GM18951 (cell line): ENCODE results near the gene NEK3.
"Not testable (repeated sequence)": the region's sequence is repeated elsewhere in the genome, so short reads cannot be mapped to it uniquely, and the experiment has no call there.

ENCODE experiments used
- POLR2A ChIP-seq: IDR thresholded peaks from 4 replicates; pipeline ENCODE4 v1.6.1; 2011; ENCODE audit warnings: mild to moderate bottlenecking; ENCODE audit not compliant: insufficient read length, insufficient read depth; ENCODE audit errors: extremely low read depth
- in situ Hi-C: fragments of 300-500 bp; cut with MboI; formaldehyde crosslinking; loops from one replicate; pipeline ENCODE4 v1.12.0; 2022; ENCODE audit warnings: low sequenced_read_pairs, mixed read lengths, inconsistent platforms; ENCODE audit not compliant: unreplicated experiment

Gene NEK3

DNA sequence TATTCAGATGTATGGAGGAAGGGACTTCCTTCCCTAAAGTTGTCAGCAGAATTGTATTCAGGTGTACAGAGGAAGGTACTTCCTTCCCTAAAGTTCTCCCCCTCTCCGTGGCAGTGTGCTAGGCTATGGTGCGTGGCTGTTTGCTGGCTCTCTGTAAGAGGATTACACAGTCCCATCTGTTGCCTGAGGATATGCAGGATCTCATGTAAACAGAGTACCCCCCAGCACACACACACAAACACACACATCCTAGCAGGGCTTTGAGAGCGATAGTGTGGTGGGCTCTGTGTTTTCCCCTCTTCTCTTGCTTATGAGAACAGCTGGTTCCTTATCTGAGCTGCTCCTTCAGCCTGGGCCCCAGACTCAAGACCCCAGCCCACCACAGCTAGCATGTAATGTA, 40.8 kb downstream of the NEK3 start:
- in situ Hi-C loops, result no loop called here
- TF ChIP-seq POLR2A, result no peak

DNA sequence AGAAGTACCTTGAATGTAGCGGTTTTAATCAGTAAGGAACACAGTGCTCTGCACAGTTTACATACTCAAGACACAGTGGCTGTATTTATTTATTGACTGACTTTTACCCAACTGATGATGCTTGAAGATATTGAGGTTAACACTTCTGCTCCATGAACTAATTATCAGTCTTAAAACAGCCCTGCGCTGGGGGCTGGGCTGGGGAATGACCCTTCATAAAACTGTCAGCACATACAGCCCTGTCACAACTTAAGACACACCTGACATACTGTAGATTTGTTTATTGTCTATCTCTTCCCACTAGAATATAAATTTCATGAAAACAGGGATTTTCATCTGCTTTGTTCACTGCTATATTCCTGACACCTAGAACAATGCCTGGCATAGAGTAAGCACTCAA, 41.3 kb downstream of the NEK3 start:
- no peak for TF ChIP-seq POLR2A
- in situ Hi-C loops, result no loop called here

DNA sequence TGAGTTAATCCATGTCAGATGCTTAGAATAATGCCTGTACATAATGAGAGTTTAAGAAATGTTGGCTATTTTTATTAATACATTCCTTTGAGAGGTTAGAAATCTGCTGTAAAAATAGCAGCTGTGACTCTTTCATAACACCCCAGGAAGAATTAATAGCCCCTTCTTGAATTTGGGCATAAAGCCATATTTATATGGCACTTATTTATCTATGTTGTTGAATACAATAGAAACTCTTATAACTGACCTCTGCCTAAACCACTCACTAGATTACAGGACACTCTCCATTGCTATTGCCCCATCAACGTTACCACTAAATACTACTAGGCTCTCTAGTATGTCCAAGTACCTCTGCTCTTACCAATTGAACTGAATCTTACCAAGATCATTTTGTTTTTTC, 46.8 kb downstream of the NEK3 start:
- TF ChIP-seq POLR2A, result no peak
- in situ Hi-C loops, result no loop called here

DNA sequence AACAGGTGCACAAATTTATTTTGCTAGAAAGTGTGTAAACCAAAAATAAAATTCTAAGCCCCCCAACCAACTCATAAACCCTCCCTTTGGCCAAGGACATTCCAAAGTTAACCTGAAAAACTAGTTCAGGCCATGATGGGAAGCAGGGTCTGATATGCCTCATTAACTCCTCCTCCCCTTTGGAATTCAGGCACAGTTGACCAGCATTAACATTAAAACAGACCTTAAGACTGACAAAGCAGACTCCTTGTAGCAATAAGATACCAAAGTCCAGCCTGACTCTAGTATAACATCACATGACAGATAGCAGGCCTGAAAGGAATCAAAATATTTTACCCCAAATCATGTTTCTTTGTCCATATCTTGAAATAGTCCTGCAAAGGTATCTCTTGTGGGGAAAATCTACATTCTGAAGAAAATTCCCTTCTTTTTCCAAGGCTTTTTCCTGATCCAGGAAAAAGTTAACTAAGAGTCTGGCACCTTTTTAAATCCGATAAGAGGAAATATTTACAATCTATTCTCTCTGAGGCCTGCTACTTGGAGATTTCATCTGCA, 50.2 kb downstream of the NEK3 start:
- in situ Hi-C loops, result no loop called here
- no peak for TF ChIP-seq POLR2A

DNA sequence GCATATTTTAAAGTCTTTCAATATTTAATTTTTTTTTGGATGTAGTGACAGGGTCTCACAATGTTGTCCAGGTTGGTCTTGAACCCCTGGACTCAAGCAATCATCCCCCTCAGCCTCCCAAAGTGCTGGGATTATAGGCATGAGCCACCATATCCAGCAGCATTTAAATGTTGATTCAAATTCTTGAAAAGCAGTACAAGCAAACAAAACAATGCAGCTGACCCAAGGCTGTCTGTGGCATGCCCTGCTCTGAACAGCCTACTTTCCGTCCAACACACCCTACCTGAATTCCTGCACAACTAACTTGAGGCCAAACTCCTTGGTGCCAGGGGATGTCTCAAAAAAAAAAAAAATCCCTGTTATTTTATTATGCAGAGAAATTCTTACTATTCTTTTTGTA, 53.6 kb downstream of the NEK3 start:
- no peak for TF ChIP-seq POLR2A
- in situ Hi-C loops, result no loop called here

DNA sequence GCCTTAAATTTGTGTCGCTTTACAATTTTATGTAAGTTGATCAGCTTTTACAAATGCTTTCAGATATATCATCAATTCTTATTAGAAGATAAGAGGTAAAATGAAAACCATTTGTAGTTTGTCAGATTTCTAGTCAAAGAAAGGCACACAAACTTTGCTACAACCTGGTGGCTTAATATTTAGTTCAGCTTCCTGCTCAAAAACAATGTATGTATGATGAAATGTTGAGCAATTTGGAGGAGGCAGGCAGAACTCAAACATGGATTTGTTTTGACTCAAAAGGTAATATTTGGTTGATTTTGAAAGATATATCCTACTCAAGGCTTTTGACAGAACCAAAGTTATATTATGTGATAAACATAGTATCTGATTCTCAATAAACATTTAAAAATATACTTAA, 54.8 kb downstream of the NEK3 start:
- TF ChIP-seq POLR2A, result no peak
- in situ Hi-C loops, result no loop called here

DNA sequence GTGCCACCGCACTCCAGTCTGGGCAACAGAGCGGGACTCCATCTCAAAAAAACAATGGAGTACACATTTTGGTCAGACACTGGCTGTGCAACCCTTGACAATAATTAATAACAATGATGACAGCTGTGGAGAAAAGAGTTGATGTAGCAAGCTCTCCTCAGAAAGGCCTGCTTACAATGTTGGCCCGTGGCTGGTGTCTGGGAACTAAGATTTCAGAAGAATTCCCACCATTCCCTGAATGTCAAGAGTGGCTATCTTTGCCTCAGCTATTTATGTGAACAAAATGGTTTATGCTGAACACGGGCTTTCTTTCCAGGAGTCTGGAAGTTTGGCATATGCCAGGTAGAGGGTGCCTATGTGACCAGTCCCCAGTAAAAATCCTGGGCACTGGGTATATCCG, 56.0 kb downstream of the NEK3 start:
- TF ChIP-seq POLR2A, result no peak
- in situ Hi-C loops, result no loop called here

DNA sequence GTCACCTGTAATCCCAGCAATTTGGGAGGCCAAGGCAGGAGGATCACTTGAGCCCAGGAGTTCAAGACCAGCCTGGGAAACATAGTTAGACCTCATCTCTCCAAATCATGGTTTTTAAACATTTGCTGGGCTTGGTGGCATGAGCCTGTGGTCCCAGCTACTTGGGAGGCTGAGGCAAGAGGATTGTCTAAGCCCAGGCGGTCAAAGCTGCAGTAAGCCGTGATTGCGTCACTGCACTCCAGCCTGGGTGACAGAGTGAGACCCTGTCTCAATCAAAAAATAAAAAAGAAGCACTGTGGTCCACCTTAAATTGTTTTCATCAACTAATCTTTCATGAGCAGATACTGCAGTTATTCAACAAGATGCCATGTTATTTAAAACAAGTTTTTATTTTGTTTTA, 57.0 kb downstream of the NEK3 start:
- in situ Hi-C loops, result not testable (repeated sequence)

DNA sequence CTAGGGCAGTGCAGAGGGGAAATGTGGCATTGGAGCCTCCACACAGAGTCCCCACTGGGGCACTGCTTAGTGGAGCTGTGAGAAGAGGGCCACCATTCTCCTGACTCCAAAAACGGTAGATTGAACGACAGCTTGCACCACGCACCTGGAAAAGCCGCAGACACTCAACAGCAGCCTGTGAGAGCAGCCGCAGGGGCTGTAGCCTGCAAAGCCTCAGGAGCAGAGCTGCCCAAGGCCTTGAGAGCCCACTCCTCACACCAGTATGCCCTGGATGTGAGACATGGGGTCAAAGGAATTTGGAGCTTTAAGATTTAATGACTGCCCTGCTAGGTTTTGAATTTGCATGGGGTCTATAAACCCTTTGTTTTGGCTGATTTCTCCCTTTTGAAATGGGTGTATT, 62.2 kb downstream of the NEK3 start:
- in situ Hi-C loops, result no loop called here
- no peak for TF ChIP-seq POLR2A

DNA sequence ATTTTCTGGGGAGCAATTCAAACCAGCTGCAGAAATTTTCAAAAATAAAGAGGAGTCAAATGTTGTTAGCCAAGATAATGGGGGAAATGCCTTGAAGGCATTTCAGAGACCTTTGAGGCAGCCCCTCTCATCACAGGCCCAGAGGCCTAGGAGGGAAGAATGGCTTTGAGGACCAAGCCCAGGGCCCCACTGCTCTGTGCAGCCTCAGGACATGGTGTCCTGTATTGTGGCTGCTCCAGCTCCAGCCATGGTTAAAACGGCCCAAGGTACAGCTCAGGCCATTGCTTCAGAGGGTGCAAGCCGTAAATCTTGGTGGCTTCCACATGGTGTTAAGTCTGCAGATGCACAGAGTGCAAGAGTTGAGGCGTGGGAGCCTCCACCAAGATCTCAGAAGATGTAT, 62.6 kb downstream of the NEK3 start:
- in situ Hi-C loops, result no loop called here
- TF ChIP-seq POLR2A, result no peak

DNA sequence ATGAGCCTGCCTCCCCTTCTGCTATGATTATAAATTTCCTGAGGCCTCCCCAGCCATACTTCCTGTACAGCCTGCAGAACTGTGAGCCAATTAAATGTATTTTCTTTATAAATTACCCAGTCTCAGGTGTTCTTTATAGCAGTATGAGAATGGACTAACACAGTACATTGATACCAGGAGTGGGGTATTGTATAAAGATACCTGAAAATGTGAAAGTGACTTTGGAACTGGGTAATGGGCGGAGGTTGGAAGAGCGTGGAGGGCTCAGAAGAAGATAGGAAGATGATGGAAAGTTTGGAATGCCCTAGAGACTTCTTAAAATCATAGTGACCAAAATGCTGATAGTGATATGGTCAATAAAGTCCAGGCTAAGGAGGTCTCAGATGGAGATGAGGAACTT, 63.3 kb downstream of the NEK3 start:
- in situ Hi-C loops, result no loop called here
- TF ChIP-seq POLR2A, result no peak

DNA sequence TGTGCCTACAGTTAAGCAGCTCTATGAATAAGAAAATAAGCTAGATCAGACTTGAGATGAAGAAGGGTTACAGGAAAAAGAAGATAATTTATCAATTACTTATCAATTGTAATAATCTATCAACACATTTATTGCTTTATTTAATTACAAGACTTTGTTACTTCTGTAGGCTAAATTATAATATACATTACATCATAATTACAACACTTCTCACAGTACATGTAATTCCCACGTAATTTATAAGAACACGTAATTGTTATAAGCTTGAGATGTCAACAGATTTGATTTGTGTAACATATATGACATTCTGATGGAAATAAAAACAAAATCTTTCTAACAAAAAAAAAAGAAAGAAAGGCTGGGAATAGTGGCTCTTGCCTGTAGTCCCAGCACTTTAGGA, 67.3 kb downstream of the NEK3 start:
- in situ Hi-C loops, result no loop called here
- no peak for TF ChIP-seq POLR2A

DNA sequence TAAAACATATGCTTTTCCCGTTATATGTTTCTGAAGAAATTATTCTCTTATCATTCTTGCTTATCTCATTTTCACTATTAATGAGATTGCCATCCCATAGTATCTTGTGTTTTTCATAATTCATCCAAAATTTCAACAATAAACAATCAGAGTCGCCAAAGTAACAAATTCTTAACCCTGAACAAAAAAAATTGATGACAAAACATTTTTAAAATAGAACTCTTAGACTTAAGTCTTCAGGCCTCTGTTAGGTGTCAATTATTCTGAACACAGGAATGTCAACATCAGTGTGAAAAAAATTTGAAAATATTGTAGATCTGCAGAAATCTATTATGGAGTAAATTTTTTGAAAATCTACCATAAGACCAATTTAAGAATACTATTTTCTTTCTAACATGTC, 67.9 kb downstream of the NEK3 start:
- TF ChIP-seq POLR2A, result no peak
- in situ Hi-C loops, result no loop called here

DNA sequence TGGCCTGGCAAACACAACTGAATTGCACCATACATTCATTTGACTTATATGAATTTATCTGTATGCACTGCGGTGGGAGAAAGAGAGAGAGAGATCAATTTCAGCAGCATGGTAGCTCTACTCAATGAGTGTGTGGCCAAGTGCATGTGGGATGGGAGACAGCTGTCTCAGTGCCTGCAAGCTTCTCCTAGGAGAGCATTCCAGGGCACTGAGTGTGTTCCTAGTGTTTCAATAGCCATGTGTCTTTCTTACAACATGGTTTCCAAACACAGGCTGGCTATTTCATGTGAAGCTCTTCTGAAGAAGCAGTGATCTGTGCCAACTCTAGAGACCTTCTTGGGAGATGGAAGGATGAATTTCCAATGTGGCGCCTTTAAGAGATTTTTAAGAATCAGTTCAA, 74.0 kb downstream of the NEK3 start:
- in situ Hi-C loops, result no loop called here
- TF ChIP-seq POLR2A, result no peak

DNA sequence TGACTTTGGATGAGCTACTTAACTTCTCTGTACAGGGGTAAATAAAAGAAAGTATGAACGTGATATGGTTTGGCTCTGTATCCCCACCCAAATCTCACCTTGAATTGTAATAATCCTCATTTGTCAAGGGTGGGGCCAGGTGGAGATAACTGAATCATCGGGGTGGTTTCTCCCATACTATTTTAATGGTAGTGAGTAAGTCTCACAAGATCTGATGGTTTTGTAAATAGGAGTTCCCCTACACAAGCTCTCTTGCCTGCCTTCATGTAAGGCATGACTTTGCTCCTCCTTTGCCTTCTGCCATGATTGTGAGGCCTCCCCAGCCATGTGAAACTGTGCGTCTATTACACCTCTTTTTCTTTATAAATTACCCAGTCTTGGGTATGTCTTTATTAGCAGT, 74.4 kb downstream of the NEK3 start:
- in situ Hi-C loops, result not testable (repeated sequence)
